HG02852 (cell line): ENCODE data around the gene KLRD1.
A peak's percentile ranks its signal among the peaks of the same experiment; 100 is the strongest.
"Not testable (repeated sequence)": the region's sequence is repeated elsewhere in the genome, so short reads cannot be mapped to it uniquely, and the experiment has no call there.

Experiments used
- ATAC-seq: cut with Tn5 transposase; IDR thresholded peaks from one replicate; pipeline ENCODE4 v1.9.1; 2021; ENCODE audit warnings: mild to moderate bottlenecking, moderate library complexity; ENCODE audit not compliant: unreplicated experiment

KLRD1 gene, protein sequence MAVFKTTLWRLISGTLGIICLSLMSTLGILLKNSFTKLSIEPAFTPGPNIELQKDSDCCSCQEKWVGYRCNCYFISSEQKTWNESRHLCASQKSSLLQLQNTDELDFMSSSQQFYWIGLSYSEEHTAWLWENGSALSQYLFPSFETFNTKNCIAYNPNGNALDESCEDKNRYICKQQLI

DNA sequence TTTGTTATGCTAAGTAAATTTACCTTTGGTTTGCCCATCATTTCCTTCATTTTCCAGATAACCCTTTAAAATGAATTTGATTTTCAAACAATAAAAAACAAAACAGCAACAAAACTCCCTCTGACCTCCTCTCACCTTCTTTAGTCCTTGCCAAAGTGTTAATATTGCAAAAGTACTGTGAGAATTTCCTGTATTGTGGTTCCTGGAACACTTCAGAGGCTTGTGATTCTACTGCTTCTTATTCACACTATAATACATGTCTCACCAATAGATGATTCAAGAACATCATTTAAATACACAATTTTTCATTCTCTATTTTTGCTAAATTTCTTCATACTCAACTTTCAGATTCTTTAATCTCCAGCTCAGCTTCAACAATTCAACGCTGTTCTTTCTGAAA is at the start of gene KLRD1:
KLRD1 (plus strand) TSS at position 241 of the 400 bp plus-strand sequence. CDS start 208 bp downstream, outside the sequence.
- ATAC-seq = no peak

DNA sequence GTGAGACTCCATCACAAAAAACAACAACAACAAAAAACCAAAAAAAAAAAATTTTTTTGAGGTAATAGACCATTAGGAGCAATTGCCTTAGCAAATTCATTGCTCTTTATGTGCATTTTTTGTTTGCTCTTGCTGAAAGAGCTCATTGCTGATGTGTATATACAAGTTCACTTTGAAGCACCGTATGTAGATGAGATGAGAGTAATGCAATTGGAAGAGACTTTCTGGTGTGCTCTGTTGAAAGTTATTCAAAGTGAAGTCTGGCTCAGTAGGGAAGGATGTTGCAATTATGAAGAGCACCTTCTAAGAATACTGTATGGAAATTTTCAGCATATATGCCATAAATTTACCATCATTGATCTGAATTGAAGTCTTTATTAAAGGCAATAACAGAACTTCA is 46.7 kb upstream of the KLRD1 start:
- ATAC-seq = no peak

DNA sequence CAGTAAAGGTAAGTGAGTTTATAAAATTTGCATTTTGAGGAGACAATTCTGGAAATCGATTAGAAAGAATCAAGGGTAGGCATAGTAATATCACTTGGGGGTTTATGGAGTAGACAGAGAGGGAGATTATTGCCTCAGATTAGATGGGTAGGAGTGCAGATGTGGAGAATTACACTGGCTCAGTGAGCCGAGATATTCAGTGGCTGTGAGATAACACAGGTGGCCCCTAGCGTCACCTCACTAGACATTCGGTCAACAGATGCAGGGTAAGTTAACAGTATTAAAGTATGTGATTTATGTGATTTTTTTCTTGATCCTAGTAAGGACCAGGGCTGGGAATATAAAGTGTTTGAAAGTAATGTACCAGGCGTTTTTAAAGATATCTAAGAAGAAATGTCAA is 39.6 kb upstream of the KLRD1 start:
- no peak for ATAC-seq

DNA sequence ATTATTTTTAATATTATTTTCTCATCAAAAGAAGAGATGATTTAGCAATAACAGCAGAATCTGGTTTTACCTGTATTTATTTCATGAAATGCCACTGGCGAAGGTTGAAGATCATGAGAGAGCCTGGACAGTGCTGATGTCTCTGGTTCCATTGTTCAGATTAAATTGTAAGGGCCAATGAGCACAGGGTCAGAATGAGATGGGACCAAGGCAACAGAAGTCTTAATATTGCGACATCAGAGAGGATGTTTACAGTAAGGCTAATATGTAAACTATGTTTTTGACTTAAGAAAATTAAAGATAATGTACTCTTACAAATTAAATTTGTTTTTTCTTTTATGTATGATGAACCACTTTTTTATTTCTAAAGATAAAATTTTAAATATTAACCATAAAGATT is 35.2 kb upstream of the KLRD1 start:
- no peak for ATAC-seq

DNA sequence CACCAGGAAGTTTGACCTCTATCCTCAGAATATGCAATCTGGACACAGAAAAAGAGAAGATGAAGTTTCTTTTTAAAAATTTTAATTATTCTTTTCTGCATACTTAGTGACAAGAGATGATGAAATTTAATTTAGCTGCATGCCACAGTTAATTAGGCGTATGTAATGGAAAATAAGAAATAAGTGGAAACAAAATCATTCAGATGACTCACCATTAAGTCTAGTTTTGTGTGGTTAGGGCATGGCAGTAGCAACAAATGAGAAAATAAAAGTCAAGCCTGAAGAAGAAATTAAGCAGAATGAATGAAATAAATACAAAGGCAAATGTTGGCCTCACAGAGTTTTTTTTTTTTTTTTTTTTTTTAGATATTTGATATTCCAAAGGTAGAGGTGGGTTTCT is 30.9 kb upstream of the KLRD1 start:
- ATAC-seq = no peak

DNA sequence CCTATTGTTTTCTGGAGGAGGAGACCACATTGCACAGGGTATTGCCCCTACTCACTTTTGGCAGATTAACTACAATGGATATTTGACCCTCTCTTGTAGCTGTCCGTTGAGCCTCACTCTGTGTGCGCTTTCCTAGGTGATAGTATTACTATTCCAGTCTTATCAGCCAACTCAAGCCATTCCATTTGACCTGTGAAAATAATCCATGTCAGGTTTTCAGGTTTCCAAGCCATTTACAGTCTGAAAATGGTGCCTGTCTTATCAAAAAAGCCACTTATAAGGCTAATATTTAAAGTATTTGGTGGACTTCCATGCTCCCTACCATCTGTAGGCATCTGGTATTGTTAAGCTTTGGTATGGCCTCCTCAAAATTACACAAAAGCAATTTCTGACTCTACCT is 29.6 kb upstream of the KLRD1 start:
- no peak for ATAC-seq

DNA sequence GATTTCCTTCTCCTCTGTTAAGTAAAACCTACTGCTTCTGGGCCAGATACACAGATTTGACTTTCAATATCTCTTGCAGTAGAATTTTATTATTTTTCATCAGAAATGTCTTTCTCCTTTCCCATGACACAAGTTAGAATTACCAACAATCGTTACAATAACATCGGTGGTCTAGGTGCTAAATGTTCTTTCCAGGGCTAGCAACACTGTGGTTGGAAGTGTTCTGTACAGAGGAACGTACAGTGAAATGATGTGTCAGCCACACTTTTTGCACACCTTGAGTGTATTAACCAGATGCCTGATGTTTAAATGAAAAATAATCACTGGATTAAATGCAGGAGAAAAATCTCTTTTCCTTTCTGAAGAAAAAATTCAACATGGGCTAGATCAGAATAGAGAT is 27.7 kb upstream of the KLRD1 start:
- ATAC-seq = no peak

DNA sequence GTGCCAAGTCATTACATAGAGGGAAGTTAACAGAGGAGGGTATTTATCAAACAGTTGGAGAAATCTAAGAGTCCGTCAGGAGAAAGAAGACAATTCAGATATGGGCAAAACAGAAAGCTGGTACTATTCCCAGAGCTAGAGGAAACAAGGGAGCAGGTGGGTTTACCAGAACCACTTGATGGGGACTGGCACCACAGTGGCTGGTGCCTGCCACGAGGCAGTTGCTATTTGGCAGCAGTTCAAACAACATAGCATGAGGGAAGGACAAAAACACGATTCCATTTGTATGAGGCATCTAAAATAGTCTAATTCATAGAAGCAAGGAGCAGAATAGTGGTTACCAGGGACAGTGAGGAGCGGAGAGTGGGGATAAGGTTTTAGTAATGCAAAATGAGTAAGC is 24.6 kb upstream of the KLRD1 start:
- no peak for ATAC-seq

DNA sequence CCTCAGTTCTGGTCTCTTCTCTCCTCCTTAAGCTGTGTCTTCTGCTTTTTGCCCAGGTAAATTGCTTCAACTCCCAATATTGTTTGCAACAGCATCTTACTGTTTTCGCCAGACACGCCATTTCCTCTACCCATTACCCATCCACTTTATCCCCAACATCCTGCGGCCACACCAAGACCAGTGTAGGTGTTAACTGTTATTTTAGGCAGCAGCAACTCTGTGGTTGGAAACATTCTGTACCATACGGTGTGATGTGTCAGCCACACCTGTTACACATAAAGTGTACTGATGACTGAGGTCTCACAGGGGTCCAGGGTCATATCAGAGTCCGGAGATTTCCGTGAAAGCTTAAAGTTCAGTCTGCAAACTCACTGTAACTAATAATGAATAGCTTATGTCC is 21.8 kb upstream of the KLRD1 start:
- no peak for ATAC-seq

DNA sequence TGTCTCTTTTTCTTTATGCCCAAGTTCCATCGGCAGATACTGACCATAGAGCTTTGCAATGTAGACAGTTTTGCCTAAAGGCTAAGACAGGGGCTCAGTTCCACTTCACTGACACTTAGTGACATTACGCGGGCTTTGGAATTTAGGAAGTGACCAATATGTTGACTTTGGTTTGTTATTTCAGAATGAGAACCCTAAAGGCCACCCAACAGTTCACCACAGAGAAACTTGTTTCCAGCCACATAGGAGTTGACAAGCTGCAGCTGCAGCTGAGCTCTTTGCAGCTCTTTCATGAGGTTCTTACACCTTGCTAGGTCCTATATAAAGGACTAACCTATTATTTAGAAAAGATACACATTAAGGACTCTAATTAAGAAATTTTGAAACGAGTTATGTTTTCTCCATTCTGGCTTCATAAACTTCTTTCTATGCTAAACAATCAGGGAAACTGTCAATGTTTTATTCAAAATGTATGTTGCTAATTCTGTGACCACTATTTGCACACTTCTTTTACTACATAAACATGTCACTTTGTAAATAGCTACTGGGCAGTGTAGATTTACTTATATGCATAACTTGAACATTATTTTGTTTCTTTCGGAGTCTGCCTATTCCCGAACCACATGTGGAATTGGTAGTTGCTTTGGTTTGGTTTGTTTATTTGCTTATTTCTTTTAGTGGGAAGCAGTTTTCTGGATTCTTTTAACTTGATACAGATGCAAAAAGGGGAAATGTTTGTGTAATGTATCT is 18.5 kb upstream of the KLRD1 start:
- no peak for ATAC-seq

DNA sequence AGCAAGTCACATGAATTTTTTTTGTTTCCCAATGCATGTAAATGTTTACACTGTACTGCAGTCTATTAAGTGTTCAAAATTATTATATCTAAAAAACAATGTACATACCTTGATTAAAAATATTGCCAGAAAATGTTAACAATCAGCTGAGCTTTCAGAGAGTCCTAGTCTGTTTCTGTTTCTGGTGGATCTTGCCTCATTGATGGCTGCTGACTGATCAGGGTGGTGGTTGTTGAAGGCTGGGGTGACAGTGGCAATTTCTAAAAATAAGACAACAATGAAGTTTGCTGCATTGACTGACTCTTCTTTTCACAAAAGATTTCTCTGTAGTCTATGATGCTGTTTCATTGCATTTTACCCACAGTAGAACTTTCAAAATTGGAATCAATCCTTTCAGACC is 16.6 kb upstream of the KLRD1 start:
- no peak for ATAC-seq

DNA sequence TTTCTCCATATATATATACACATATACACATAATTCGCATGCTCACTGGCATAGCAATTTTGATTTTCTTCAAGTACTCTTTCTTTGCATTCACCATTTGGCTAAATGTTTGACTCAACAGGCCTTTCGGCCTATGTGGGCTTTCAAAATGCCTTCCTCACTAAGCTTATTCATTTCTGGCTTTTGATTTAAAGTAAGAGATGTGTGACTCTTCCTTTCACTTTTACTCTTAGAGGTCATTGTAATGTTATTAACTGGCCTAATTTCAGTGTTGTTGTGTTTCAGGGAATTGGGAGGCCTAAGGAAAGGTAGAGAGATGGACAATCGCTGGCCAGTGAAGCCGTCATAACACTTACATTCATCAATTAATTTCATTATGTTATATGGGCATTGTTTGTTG is 14.5 kb upstream of the KLRD1 start:
- ATAC-seq = peak; percentile 55

DNA sequence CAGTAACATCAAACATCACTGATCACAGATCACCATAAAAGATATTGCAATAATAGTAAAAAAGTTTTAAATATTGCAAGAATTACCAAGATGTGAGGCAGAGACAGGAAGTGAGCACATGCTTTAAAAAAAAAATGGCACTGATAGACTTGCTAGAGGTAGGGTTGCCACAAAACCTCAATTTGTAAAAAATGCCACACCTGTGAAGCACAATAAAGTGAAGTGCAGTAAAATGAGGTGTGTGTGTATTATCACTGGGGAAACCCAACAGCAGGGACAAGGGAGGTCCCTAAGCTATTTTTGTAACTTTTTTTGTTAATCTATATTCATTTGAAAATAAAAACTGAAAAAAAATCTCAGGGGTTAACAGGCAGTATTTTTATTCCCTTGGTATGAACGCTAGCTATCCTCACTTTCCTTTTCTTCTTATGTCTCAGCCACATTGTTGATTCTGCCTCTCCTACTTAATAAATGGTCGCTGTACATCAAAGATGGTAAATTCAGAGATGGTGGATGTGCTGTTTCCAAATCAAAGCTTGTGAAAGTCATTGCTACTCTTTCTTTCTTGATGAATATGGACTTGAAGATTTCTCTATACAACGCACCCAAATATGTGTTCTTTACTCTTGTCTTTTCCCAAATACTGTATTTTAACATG is 14.0 kb upstream of the KLRD1 start:
- no peak for ATAC-seq

DNA sequence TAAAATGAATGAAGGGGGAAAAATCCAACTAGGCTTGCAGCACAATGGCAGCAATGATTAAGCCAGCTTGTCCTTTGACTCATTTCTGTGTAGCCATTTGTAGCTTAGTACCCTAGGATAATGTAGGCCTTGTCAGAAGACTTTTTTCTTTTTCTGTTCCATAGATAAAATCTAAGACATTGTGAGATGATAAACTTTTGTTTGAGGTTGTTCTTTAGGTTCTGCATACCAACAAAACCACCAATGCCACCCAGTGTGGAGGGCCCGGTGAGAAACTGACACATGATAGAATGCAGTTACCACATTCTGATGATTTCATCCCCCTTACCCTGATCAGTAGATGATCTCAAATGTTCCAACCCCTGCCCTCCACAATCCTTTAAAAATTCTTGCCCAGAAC is 6.6 kb upstream of the KLRD1 start:
- no peak for ATAC-seq

DNA sequence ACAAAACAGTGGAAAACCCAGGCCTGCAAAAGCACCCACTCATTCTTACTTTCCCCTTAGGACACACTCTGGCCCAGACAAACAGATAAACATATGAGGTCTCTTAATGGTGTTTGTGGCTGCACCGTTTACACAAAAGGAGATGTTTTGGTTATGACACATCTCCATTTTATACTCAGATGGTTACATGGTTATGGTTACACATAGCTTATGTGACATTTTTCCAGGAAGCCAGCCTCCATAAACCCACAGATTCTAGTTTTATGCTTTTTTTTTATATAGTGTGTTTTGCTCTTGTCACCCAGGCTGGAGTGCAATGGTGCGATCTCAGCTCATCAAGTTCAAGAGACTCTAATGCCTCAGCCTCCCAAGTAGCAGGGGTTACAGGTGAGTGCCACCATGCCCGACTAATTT is 3.5 kb upstream of the KLRD1 start:
- ATAC-seq = peak; percentile 59

DNA sequence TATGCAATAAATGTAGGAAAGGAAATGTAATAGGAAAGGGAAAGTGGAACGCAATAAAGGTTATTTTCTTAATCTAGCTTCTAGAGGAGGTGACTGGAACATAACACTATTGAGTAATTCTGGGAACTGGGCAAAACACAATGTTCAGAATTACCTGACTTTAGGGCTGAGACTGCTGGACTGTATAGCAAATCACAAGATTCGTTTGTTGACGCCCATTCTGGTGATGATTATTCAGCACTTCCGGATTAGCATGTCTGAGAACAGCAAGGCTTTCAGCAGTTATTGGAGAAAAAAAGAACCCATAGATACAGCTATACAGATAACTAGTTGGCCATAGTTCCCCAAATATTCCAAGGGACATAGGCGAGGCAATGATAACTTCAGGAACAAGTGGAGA is 2.3 kb upstream of the KLRD1 start:
- ATAC-seq = no peak

DNA sequence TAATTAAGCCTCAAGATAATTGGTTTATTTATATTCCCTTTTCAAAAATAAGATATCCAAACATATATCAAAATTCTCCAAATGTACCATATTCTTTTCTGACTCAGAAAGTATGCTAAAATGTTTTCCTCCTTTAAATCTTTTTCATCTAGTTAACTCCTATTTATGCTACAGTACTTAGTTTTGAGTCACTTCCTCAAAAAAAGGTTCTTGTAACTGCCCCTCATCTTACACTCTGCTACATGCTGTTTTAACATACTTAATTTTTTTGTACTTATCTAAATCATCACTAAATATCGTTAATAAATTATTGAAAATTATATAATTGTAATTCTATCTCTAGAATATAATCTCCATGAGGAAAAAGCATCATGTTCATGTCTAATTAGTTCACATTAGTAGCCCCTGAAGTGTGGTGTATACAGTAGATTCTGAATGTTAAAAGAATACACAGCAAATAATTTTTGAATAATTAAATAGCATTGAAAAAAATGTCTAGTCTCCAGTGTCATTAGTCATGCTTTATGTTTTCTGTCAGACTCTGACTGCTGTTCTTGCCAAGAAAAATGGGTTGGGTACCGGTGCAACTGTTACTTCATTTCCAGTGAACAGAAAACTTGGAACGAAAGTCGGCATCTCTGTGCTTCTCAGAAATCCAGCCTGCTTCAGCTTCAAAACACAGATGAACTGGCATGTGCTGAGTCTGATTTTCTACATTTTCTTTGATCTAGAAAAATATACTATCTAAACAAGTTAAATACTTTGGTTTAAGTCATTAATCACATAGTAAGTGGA is 3.5 kb downstream of the KLRD1 start:
- no peak for ATAC-seq

DNA sequence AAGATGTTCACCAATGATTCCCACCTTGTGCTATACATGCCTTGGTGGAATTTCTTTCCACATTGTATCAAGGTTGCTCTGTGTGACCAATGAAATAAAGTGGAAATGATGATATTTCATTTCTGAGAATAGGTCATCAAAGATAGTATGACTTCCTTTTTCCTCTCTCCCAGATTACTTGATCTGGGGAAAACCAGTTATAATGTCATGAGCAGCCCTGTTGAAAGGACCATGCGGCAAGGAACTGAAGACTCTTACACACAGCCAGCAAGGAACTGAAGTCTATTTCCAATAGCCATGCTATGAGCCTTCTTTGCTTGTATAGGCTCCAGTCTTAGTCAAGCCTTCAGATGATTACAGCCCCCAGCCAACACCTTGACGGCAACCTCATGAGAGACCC is 11.7 kb downstream of the KLRD1 start:
- ATAC-seq = no peak

DNA sequence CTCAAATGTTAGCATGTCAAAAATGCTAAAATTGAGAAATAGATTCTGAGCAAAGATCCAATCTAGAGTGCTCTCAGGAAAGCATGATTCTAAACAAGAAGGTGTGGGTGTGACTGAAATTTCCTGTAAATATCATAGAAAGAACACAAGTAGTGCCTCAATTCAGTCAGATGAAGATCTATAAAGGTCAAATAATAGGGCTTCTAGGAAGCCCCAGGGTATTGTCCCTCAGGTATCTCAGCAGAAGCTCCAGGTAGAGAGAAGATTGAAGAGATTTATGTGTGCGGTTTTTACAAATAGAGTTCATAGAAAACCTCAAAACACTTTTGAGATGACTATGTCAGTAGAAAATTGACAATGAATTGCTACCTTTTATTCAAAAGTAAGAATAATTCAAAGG is 13.0 kb downstream of the KLRD1 start:
- peak; percentile 64 for ATAC-seq

DNA sequence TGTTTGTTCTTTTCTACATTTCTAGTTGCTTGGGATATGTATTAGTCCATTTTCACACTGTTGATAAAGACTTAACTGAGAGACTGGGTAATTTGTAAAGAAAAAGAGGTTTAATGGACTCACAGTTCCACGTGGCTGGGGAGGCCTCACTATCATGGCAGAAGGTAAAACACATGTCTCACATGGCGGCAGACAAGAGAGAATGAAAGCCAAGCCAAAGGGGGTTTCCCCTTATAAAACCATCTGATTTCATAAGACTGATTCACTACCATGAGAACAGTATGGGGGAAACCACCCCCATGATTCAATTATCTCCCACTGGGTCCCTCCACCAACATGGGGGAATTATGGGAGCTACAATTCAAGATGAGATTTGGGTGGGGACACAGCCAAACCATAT is 21.0 kb downstream of the KLRD1 start:
- not testable (repeated sequence) for ATAC-seq

DNA sequence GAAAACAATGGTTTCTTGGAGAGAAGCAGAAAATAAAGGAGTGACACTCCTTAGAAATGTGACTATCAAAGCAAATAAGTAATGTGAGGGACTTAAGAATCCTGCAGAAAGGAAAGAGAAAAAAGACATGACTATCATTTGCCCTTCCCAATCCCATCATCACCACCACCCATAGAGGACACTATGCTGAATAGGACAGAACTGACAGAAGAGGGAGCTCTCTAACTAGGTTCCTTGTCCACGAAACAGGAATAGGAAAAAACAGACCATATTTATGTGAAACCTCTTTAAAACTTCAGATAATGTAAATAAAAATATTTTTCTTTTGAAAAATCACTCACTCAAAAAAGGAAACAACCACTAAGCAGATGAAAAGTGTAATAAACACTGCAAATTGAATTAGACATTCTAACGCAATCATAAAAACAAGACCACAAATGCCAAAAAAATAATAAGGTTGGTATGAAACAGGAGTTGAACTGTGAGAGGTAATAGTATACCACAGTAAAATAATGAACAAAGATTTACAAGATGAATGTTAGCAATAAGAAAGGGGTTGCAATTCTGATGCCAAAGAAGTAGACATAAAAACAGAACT is 24.1 kb downstream of the KLRD1 start:
- ATAC-seq = no peak
